D341Med (cell line): ENCODE results near the gene GDF11.
A peak's percentile ranks its signal among the peaks of the same experiment; 100 is the strongest.

ENCODE experiments used
- DNase-seq: peaks from one replicate; pipeline ENCODE4 v3.0.0; 2012; ENCODE audit warnings: low spot score

GDF11 gene

DNA sequence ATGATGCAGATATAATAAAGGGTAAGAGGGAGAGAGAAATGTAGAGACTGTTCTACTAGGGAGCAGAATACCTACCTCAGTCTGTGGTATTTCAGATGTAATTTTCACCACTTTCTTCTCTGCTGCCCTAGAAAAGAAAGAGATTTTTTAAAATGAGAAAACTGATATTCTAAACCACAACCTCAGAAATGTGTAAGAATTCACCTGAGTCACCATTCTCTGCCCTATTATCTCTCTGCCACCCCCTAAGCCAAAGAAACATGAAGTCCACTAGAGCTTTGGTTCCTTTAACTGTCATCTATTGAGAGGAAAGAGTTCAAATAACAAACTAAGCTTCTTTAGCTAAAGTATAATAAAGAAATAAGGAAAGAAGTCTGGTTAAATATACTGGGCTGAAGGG lies 53.0 kb downstream of the GDF11 start:
- DNase-seq: no peak

DNA sequence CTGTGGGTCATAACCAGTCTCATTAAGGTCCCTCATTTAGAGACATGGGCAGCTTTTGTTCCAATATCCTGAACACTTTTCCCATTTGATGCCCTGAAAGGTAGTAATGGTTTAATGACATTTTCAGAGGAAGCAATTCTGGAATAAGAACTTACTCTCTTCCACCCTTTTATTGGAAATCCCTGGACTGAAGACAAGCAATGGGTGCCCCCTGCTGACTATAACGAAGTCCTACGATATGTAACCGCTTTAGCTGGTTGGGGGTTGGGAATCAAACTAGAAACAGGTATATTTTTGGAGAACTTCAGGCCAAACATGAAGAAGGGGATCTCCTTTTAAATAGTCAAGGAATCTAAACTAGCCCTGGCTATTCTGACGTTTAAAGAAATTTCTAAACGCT lies 54.1 kb downstream of the GDF11 start:
- DNase-seq: peak; percentile 62

DNA sequence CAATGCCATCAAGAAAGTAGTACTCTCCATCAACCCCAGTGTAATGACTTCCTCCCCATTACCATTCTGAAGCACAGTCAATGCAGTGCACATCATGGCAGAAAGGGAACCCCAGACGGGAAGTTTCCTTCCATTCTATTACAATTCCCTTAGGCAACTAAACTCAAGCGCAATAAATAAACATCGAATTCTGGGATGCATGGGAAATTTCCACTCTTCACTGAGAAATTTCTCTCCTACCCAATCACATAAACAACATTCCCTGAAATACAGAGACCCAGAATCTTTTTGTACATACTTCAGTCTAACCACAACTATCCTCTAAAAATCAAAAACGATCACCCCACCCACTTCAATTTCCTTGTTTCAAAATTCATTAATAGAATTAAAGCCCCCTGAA lies 54.6 kb downstream of the GDF11 start:
- DNase-seq: no peak
